GM19372 (cell line): ENCODE results near the gene PTPN1.
"Not testable (repeated sequence)": the region's sequence is repeated elsewhere in the genome, so short reads cannot be mapped to it uniquely, and the experiment has no call there.

Experiments used
- ATAC-seq: cut with Tn5 transposase; IDR thresholded peaks from one replicate; pipeline ENCODE4 v1.9.1; 2021; ENCODE audit warnings: mild to moderate bottlenecking, low read depth, moderate library complexity; ENCODE audit not compliant: unreplicated experiment

Gene PTPN1

GRCh38 chr20:50527068-50527605 lies 17.0 kb downstream of the PTPN1 start:
- no peak for ATAC-seq

GRCh38 chr20:50528129-50528528 lies 17.9 kb downstream of the PTPN1 start:
- ATAC-seq, result no peak

GRCh38 chr20:50528804-50529351 lies 18.7 kb downstream of the PTPN1 start:
- peak; percentile 54 for ATAC-seq

- ATAC-seq, result no peak
Observed at GRCh38 chr20:50532221-50532620, 22.0 kb downstream of the PTPN1 start.

- ATAC-seq, result no peak
Observed at GRCh38 chr20:50533061-50533460, 22.9 kb downstream of the PTPN1 start.

GRCh38 chr20:50533464-50533863 lies 23.3 kb downstream of the PTPN1 start:
- ATAC-seq, result no peak

- no peak for ATAC-seq
Observed at GRCh38 chr20:50534567-50534966, 24.4 kb downstream of the PTPN1 start.

GRCh38 chr20:50535162-50535561 lies 25.0 kb downstream of the PTPN1 start:
- ATAC-seq, result no peak

GRCh38 chr20:50536333-50536732 lies 26.1 kb downstream of the PTPN1 start:
- no peak for ATAC-seq

- ATAC-seq, result no peak
Observed at GRCh38 chr20:50537546-50538201, 27.5 kb downstream of the PTPN1 start.

- ATAC-seq, result no peak
Observed at GRCh38 chr20:50538276-50538675, 28.1 kb downstream of the PTPN1 start.

GRCh38 chr20:50539798-50540197 lies 29.6 kb downstream of the PTPN1 start:
- not testable (repeated sequence) for ATAC-seq

GRCh38 chr20:50540620-50541605 lies 30.7 kb downstream of the PTPN1 start:
- no peak for ATAC-seq

- ATAC-seq, result peak; percentile 49
Observed at GRCh38 chr20:50541606-50542041, 31.4 kb downstream of the PTPN1 start.

- no peak for ATAC-seq
Observed at GRCh38 chr20:50543326-50543725, 33.1 kb downstream of the PTPN1 start.

- no peak for ATAC-seq
Observed at GRCh38 chr20:50545126-50545525, 34.9 kb downstream of the PTPN1 start.

- ATAC-seq, result no peak
Observed at GRCh38 chr20:50546729-50547314, 36.6 kb downstream of the PTPN1 start.

- no peak for ATAC-seq
Observed at GRCh38 chr20:50547964-50548363, 37.8 kb downstream of the PTPN1 start.

GRCh38 chr20:50548396-50548795 lies 38.2 kb downstream of the PTPN1 start:
- ATAC-seq, result no peak

- ATAC-seq, result no peak
Observed at GRCh38 chr20:50550531-50550930, 40.3 kb downstream of the PTPN1 start.

GRCh38 chr20:50551288-50551687 lies 41.1 kb downstream of the PTPN1 start:
- ATAC-seq, result no peak
